SK-N-SH treated with all-trans-retinoic acid at 6 μM for 48 hours (cell line): ENCODE data around the gene ERFE.
"Not testable (repeated sequence)": the region's sequence is repeated elsewhere in the genome, so short reads cannot be mapped to it uniquely, and the experiment has no call there.

ENCODE experiments used
- ATAC-seq: fragments of 200-7000 bp; cut with Tn5 transposase; 3 replicates; pipeline ENCODE4 v1.9.1; 2020; ENCODE audit warnings: mild to moderate bottlenecking, moderate library complexity
- ARNTL ChIP-seq: fragments of 450-650 bp; formaldehyde crosslinking; IDR thresholded peaks from 2 replicates; pipeline ENCODE4 v1.5.0; 2020; ENCODE audit warnings: low read depth, mild to moderate bottlenecking, moderate library complexity, borderline replicate concordance
- BACH2 ChIP-seq: fragments of 250-450 bp; sonication (Bioruptor Pico); IDR thresholded peaks from 2 replicates; pipeline ENCODE4 v1.9.0; 2021; ENCODE audit warnings: mild to moderate bottlenecking, borderline replicate concordance
- ESRRG ChIP-seq: fragments of 250-450 bp; sonication (Bioruptor Pico); IDR thresholded peaks from 2 replicates; pipeline ENCODE4 v1.6.1; 2021; ENCODE audit warnings: mild to moderate bottlenecking
- GLIS3 ChIP-seq: fragments of 250-450 bp; sonication (Bioruptor Pico); IDR thresholded peaks from 2 replicates; pipeline ENCODE4 v1.5.0; 2020; ENCODE audit warnings: mild to moderate bottlenecking, moderate library complexity
- OSR1 ChIP-seq: fragments of 250-450 bp; sonication (Bioruptor Pico); IDR thresholded peaks from 2 replicates; pipeline ENCODE4 v1.8.0; 2022; ENCODE audit warnings: moderate library complexity, mild to moderate bottlenecking, inconsistent platforms
- PATZ1 ChIP-seq: fragments of 250-450 bp; sonication (Bioruptor Pico); IDR thresholded peaks from 2 replicates; pipeline ENCODE4 v1.8.0; 2020; ENCODE audit warnings: mild to moderate bottlenecking, moderate library complexity, borderline replicate concordance
- PPARA ChIP-seq: fragments of 250-450 bp; sonication (Bioruptor Pico); IDR thresholded peaks from 2 replicates; pipeline ENCODE4 v1.5.0; 2020; ENCODE audit warnings: mild to moderate bottlenecking, borderline replicate concordance
- RARB ChIP-seq: fragments of 250-450 bp; sonication (Bioruptor Pico); IDR thresholded peaks from 2 replicates; pipeline ENCODE4 v1.8.0; 2021; ENCODE audit warnings: mild to moderate bottlenecking, moderate library complexity
- TCF4 ChIP-seq: fragments of 250-450 bp; sonication (Bioruptor Pico); IDR thresholded peaks from 2 replicates; pipeline ENCODE4 v1.8.0; 2021; ENCODE audit warnings: mild to moderate bottlenecking, moderate library complexity, borderline replicate concordance
- TSHZ2 ChIP-seq: fragments of 250-450 bp; sonication (Bioruptor Pico); IDR thresholded peaks from 2 replicates; pipeline ENCODE4 v1.5.0; 2020; ENCODE audit warnings: mild to moderate bottlenecking, moderate library complexity
- ZC3H10 ChIP-seq: fragments of 250-450 bp; sonication (Bioruptor Pico); IDR thresholded peaks from 2 replicates; pipeline ENCODE4 v1.5.1; 2021; ENCODE audit warnings: mild to moderate bottlenecking, moderate library complexity
- ZFP3 ChIP-seq: fragments of 250-450 bp; sonication (Bioruptor Pico); IDR thresholded peaks from 2 replicates; pipeline ENCODE4 v1.5.0; 2020; ENCODE audit warnings: mild to moderate bottlenecking, moderate library complexity
- ZFP30 ChIP-seq: fragments of 450-650 bp; formaldehyde crosslinking; IDR thresholded peaks from 2 replicates; pipeline ENCODE4 v1.5.0; 2022; ENCODE audit warnings: mild to moderate bottlenecking, moderate library complexity
- ZNF565 ChIP-seq: fragments of 450-650 bp; formaldehyde crosslinking; conservative IDR thresholded peaks from 2 replicates; pipeline ENCODE4 v1.5.0; 2020; ENCODE audit warnings: low read depth, mild to moderate bottlenecking, moderate library complexity
- ZNF70 ChIP-seq: fragments of 450-650 bp; formaldehyde crosslinking; IDR thresholded peaks from 2 replicates; pipeline ENCODE4 v1.5.0; 2020; ENCODE audit warnings: mild to moderate bottlenecking, moderate library complexity
- ZNF8 ChIP-seq: fragments of 450-650 bp; formaldehyde crosslinking; IDR thresholded peaks from 2 replicates; pipeline ENCODE4 v1.5.0; 2020; ENCODE audit warnings: mild to moderate bottlenecking, moderate library complexity
- TF ChIP-seq, protein P1 (sequence below): fragments of 250-450 bp; sonication (Bioruptor Pico); IDR thresholded peaks from 2 replicates; pipeline ENCODE4 v1.8.0; 2021; ENCODE audit warnings: low read depth, mild to moderate bottlenecking, moderate library complexity, borderline replicate concordance
- TF ChIP-seq, protein P2 (sequence below): fragments of 250-450 bp; sonication (Bioruptor Pico); IDR thresholded peaks from 2 replicates; pipeline ENCODE4 v1.5.1; 2021; ENCODE audit warnings: mild to moderate bottlenecking, moderate library complexity

ERFE gene

GRCh38 chr2:238169048-238169707 lies 10.4 kb downstream of the ERFE start:
- TF ChIP-seq RARB (CRISPR knock-in tag) = no peak
- ATAC-seq = no peak

DNA sequence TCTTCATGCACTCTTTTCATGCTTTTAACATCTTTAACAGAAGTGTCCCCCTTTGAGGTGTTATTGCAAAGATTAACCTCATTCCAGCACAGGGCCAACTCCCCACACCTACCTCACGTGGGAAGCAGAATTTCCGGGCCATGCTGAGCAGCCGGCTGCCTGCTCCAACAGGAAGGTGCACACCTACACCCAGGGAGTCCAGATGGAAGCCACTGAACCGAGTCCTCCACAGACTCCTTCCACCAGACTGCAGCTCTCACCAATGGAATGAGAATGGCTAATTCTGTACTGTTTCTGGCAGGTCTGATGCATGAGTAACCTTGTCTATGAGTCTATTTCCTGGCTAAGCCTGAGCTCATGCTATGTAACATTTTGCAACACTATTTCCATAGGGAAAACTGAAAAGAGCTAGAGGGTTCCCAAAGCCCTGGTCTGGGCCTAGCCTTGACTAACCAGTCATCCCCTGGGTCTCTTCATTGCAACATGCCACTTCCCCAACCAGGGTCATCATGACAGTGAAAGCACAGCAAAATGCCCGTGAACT lies 11.0 kb downstream of the ERFE start:
- TF ChIP-seq ZC3H10 (CRISPR knock-in tag) (no peak), TCF4 (CRISPR knock-in tag) (no peak), ZNF8 (CRISPR knock-in tag) (no peak), ZFP30 (no peak), ESRRG (CRISPR knock-in tag) (no peak), ZNF70 (CRISPR knock-in tag) (no peak), ARNTL (CRISPR knock-in tag) (no peak), ZFP3 (CRISPR knock-in tag) (no peak), BACH2 (no peak)
- TF ChIP-seq, protein P1, sequence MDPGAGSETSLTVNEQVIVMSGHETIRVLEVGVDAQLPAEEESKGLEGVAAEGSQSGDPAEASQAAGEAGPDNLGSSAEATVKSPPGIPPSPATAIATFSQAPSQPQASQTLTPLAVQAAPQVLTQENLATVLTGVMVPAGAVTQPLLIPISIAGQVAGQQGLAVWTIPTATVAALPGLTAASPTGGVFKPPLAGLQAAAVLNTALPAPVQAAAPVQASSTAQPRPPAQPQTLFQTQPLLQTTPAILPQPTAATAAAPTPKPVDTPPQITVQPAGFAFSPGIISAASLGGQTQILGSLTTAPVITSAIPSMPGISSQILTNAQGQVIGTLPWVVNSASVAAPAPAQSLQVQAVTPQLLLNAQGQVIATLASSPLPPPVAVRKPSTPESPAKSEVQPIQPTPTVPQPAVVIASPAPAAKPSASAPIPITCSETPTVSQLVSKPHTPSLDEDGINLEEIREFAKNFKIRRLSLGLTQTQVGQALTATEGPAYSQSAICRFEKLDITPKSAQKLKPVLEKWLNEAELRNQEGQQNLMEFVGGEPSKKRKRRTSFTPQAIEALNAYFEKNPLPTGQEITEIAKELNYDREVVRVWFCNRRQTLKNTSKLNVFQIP (CRISPR knock-in tag) = no peak

DNA sequence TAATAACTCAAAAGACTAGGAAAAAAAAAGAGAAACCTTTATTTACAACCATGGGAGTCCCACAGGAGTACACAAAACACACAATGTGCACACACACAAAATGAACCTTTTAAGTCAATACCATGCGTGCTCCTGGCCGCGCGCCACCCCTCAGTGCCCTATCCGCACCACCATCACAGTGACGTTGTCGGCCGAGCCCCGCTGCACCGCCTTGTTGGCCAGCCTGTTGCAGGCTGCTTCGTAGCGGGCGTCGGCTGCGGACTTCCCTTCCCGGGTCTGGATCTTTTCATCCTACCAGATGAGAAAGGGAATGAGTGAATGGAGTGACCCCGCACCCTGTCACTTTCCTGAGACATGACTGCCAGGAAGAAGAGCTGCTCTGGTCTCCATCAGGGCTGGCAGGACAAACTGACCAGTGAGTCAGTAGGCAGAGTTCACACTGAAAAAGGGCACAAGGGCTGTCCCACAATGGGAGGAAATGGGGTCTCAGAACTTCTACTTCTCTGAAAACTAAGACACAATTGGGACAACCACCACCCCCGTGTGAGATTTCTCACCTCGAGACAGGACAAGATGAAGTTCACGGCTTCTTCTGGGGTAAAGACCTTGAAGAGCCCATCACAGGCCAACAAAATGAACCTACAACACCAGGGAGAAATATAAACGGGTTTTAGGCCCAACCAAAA lies 11.8 kb downstream of the ERFE start:
- ATAC-seq = no peak
- TF ChIP-seq RARB (CRISPR knock-in tag) (no peak), GLIS3 (CRISPR knock-in tag) (no peak), PPARA (CRISPR knock-in tag) (no peak), TSHZ2 (no peak)
- TF ChIP-seq, protein P2, sequence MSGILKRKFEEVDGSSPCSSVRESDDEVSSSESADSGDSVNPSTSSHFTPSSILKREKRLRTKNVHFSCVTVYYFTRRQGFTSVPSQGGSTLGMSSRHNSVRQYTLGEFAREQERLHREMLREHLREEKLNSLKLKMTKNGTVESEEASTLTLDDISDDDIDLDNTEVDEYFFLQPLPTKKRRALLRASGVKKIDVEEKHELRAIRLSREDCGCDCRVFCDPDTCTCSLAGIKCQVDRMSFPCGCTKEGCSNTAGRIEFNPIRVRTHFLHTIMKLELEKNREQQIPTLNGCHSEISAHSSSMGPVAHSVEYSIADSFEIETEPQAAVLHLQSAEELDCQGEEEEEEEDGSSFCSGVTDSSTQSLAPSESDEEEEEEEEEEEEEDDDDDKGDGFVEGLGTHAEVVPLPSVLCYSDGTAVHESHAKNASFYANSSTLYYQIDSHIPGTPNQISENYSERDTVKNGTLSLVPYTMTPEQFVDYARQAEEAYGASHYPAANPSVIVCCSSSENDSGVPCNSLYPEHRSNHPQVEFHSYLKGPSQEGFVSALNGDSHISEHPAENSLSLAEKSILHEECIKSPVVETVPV (CRISPR knock-in tag) = no peak
- TF ChIP-seq, all 23 proteins: peak for 0

More for the DNA sequence above, 11.0 kb downstream of the ERFE start:
- ATAC-seq = peak; percentile 81

- ATAC-seq = not testable (repeated sequence)
These were observed 12.3 kb downstream of the ERFE start for GRCh38 chr2:238171072-238171431.

DNA sequence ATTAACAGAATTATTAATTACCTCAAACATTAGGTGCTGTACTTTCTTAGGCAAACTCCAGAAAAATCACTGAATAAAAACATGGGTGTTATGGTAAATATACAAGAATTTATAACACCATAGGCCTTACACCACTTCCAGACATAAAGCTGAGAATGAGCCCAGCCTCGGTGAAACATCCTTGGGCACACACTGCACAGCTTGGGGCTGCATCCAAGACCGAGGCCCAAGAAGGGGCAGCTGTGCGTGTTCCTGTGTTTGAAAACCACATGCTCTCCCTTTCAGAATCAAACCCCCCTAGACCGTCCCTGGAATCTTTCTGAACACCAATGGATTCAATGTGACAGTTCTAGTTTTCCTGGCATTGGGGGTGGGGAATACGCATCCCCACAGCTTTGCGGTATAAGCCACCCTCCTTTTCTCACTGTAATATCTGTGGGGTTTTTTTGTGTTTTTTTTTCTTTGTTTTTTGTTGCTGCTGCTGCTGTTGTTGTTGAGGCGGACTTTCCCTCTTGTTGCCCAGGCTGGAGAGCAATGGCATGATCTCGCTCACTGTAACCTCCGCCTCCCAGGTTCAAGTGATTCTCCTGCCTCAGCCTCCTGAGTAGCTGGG lies 12.9 kb downstream of the ERFE start:
- ATAC-seq = no peak
- TF ChIP-seq ZFP3 (CRISPR knock-in tag) (no peak), ZFP30 (no peak), ZNF8 (CRISPR knock-in tag) (no peak), RARB (CRISPR knock-in tag) (no peak)

DNA sequence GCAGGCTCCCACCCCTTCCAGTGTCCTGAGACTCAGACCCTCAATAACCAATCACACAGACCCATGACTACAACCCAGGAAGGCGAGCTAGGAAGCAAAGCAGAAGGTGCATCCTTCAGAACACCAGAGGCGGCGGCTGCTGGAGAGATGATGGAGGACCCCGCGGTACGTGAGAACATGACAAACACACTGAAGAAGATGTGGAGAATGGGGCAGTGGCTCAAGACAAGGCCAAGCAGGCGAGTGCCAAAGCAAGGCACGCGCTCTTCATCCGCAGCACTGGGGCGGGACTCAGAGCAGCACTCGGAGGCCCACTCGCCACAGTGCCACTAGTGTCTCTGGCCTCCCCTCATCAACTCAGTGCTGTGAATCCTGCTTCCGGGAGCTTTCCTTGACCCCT lies 13.7 kb downstream of the ERFE start:
- TF ChIP-seq ZNF70 (CRISPR knock-in tag) = no peak
- no peak for TF ChIP-seq ZNF565 (CRISPR knock-in tag)
- no peak for TF ChIP-seq ZFP30
- TF ChIP-seq OSR1 = no peak
- TF ChIP-seq PATZ1 (CRISPR knock-in tag) = no peak
- ATAC-seq = no peak
